ENCODE results near the gene MTRFR.
"Not testable (repeated sequence)": the region's sequence is repeated elsewhere in the genome, so short reads cannot be mapped to it uniquely, and the experiment has no call there.

MTRFR gene

DNA sequence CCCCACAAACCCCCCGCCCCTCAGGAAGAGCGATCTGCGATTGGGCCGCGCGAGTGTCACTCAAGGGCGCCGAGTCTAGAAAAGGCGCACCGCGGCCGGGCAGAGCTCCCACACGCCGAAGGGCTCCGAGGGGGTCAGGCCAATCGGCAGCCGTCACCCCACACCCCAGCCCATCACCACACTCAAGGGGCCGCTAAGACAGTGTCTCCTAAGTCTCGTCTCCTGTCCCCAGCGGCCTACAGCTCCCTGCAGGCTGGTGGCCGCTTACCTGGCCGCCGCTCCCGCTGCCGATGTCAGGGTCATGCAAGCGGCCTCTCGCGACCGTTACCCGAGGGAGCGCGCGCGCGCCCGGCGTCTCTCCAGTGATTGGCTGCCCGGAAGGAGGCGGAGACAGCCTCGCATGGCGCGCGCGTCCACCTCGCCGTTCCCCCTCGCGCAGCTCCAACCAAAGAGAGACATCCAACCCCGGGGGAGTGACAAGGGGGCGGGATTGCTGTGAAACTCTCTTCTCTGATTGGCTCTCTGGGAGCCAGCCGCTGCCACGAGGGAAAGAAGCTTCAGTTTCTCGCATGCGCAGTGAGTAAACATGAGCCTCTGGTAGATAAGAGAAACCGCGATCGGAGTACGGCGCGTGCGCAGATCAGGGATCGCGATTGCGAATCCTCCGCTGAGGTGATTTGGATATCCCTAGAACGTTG lies at the start of gene MTRFR, which contains the start of gene MPHOSPH9:
MTRFR (plus strand) TSS at position 630 of the 698 bp plus-strand sequence. CDS start 20,239 bp downstream, outside the sequence.
MPHOSPH9 (minus strand) TSS at position 335 of the 698 bp plus-strand sequence. CDS start 2,777 bp downstream, outside the sequence.
- peak; percentile 96 to 99 (median 97) for DNase-seq (ENCODE audit: low read depth in 3 of 3)

DNA sequence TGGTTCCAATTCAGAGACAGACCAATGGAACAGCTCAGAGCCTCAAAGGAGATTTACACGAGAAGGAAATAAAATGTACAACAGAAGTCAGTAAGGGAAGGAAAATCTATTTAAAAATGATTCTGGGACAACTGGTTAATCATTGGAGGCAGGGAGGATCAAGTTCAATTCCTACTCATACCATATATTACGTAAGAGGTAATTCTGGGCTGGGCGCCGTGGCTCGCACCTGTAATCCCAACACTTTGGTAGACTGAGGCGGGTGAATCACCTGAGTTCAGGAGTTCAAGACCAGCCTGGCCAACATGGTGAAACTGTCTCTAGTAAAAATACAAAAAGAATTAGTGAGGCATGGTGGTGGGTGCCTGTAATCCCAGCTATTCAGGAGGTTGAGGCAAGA lies 45.6 kb upstream of the MTRFR start:
- DNase-seq (ENCODE audit: low read depth in 3 of 3) = no peak

DNA sequence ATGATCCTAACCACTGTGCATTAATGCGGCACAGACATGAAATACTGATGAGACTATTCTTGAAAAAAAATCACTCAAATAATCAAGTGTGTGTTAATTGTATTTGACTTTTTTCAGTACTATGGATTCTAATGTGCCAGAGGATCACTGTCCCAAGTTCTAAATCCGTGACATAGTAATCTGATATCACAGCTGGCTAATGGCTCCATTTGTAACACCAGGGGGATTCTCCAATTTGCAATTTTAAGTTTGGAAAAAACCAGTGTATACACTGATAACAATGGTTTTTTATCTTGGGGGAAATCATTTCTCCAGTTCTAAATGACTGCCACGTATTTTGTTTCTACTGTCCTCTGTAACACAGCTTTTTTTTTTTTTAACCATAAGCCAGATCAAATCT lies 33.3 kb upstream of the MTRFR start:
- DNase-seq (ENCODE audit: low read depth in 3 of 3) = no peak

DNA sequence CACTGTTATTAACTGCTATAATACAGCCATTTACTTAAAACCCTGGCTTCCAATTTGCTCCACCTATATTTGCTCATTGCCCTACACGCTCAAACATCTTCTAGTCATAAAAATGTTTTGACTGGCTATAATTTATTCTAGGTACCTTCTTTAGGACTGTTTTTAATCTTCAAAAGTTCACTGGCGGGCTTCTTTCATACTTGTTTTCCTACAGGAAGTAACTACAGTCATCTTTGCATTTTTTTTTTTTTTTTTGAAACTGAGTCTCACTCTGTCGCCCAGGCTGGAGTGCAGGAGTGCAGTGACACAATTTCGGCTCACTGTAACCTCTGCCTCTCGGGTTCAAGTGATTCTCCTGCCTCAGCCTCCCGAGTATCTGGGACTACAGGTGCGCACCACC lies 32.8 kb upstream of the MTRFR start:
- no peak for DNase-seq (ENCODE audit: low read depth in 3 of 3)

DNA sequence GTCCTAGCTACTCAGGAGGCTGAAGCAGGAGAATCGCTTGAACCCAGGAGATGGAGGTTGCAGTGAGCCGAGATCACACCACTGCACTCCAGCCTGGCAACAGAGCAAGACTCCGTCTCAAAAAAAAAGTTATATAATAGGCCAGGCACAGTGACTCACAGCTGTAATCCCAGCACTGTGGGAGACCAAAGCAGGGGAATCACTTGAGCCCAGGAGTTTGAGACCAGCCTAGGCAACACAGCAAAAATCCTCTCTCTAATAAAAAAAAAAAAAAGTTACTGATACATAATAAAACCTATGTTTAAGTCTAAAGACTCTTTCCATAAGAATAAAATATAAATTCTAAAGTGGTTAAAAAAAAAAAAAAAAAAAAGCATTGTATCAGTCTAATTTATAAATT lies 26.4 kb upstream of the MTRFR start:
- DNase-seq (ENCODE audit: low read depth in 3 of 3) = not testable (repeated sequence)

DNA sequence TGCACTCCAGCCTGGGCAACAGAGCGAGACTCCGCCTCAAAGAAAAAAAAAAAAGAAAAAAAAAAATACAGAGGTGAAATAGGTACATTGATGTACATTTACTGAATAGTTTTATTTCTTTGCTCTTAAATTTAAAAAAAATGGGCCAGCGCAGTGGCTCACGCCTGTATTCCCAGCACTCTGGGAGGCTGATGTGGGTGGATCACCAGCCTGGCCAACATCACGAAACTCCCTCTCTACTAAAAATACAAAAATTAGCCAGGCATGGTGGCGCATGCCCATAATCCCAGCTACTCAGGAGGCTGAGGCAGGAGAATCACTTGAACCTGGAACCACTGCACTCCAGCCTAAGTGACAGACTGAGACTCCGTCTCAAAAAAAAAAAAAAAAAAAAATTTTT lies 25.4 kb upstream of the MTRFR start:
- DNase-seq (ENCODE audit: low read depth in 3 of 3) = not testable (repeated sequence)

DNA sequence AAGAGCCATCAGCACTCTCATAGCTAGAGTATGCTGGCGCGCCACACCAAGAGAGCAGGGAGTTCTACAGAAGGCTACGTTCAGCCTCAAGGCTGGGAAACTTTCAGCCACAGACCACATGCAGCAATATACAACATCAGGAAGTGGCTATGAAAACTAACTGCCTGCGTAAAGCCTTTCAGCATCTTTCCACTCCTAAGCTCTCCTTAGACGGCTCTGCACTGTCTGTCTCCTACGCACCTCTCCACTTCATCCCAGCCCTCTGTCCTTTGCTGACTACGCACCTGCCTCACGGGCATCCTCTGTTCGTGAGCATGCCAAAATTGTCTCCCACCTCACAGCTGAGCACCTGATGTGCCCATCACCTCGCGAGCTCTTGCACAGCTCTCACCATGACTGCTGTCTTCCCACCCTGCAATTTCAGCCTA lies 10.0 kb upstream of the MTRFR start:
- peak in 2 of 3 donors; percentile 43 to 52 for DNase-seq (ENCODE audit: low read depth in 3 of 3)

DNA sequence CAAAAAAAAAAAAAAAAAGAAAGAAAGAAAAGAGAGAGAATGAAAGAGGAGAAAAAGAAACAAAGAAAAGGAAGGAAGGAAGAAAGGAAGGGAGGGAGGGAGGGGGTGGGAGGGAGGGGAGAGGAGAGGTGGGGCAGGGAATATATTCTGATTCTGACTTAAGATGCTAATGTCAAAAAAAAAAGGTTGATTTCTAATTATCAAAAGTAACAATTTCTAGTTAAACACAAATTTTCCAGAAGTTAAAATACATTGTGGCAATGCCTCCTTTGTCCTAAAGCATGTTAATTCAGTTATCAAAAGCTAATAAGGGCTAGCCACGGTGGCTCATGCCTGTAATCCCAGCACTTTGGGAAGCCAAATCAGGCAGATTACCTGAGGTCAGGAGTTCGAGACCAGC lies 7.8 kb upstream of the MTRFR start:
- no peak for DNase-seq (ENCODE audit: low read depth in 3 of 3)

DNA sequence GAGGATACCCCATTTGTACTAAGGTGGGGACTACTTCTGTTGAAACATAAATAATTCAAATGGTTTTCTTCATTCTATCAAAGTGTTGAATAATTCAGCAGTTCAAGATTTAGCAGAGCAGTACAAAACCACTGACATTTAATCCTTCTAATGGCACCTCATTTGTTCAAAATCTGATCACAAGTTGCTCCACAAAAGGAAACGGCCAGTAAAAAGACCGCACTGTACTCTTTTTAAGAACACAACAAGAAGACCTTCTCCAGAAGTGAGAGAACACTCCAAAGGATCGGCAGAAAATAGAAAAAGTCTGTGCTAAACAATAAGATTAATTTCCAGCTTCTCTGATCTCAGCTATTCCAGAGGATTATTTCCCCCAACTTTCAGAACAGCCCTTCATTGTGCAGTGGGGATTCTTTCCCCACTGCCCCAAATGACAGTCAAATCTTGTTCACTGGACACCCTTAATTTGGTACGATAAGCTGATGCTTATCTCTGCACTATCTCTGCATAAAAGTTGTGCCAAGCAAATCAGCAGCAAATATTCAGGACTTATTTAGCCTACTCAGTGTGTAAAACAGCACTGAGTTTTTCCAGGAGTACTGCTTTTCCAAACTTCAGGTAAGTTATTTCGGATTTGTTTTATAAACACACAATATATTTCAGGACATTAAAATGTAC lies 5.5 kb upstream of the MTRFR start:
- no peak for DNase-seq (ENCODE audit: low read depth in 3 of 3)

DNA sequence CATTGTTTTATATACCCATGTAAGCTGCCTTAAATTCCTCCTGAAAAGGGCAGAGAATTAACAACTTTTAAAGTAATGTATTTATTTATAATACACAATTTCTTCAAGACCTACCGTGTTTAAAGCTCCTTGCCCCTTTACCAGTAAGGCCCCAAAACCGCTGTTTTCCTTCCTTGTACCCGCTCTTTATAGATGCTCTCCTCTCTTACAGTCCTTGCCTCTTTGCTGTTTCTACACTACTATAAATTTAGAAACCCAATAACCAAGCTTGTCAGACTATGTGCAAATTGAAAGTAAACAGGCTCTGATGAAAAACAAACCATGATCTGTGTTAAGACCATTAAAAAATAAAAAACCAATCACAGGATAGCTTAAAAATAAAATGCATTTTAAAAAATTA lies 4.2 kb upstream of the MTRFR start:
- no peak for DNase-seq (ENCODE audit: low read depth in 3 of 3)

DNA sequence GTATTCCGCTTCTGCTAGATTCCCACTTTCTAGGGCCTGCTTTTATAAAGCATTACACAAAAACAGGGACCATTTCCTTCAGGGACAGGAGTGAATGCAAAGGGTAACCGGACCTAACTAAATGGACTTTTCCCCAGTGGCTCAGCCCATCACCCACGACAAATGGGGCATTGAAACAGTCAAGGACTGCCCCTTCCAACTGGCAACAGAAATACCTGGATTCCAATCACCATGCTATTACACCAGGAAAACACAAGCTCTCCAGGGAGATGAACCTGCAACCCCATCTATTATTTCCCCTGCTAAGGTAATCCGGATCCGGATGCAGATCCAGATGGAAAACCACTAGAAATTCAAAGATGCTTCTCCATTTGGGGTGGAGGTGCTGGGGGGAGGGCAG lies 1.3 kb upstream of the MTRFR start:
- DNase-seq (ENCODE audit: low read depth in 3 of 3) = no peak

DNA sequence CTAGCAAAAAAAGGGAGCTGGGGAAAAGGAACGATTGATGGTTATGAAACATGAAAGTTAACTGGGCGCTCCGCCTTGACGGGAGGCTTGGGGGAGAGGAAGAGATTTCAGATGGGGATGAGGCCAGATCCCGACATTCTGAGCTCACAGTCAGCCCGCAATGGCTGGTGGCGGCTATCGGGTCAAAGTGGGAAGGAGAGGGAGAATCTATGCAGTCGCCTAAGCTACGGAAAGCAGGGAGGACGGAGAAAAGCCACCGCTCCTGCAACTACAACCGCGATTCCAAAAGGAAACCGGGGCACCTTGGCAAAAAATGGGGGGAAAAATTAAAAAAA lies 797 bp upstream of the MTRFR start:
- DNase-seq (ENCODE audit: low read depth in 3 of 3) = no peak

DNA sequence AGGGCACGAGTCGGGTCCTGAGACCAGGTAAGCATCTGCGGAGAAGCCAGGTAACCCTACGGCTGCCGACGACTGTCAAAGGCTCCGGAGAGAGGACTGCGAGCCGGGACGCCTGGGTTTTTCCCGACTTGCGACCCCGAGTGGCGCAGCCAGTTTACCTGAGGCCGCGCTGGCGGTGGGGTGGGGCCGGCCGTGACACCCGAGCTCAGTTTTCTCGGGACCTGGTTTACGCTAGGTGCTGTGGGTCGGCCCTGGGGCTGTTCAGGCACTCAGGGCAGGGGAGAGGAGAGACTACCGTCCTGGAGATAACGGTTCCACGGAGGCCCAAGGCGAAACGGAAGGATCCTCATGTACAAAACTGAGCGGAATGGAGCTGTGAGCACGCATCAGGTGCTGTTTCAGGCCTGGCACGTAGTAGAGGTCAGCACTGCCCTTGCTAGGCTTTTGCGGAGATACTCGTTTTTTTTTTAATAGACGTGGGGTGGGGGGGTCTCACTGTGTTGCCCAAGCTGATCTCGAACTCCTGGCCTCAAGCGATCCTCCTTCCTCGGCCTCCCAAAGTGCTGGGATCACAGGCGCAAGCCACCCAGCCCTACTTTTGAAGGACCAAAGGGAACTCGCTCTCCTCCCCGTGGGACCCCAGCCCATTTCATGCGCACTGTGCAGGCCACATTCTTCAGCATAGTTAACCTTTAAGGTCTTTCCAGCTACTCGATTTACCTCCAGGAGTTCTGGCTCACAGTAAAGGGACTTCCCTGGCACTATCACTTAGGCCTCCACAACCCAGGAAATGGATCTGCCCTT lies 471 bp downstream of the MTRFR start:
- no peak for DNase-seq (ENCODE audit: low read depth in 3 of 3)

DNA sequence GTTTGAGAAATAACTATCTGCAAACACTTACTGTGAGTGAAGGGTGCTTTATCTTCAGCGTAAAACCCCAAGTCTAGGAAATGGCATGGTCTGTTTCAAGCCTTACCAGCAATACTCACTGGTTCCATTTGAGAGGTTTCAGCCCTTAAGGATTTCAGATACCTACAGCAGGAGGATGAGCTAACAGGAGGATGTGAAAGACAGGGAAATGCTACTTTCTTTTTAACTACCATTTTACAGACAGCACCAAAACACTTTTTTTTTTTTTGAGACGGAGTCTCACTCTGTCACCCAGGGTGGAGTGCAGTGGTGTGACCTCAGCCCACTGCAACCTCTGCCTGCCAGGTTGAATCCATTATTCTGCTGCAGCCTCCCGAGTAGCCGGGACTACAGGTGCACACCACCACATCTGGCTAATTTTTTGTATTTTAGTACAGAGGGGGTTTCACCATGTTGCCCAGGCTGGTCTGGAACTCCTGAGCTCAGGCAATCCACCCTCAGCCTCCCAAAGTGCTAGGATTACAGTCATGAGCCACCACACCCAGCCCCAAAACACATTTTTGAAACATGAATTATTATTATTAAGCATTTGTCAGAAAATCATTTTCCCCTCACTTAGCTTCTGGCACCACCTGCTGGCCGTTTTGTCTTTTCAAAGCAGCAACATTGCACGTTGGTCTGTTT lies 4.6 kb downstream of the MTRFR start:
- DNase-seq (ENCODE audit: low read depth in 3 of 3) = peak; percentile 41 to 64 (median 45)

DNA sequence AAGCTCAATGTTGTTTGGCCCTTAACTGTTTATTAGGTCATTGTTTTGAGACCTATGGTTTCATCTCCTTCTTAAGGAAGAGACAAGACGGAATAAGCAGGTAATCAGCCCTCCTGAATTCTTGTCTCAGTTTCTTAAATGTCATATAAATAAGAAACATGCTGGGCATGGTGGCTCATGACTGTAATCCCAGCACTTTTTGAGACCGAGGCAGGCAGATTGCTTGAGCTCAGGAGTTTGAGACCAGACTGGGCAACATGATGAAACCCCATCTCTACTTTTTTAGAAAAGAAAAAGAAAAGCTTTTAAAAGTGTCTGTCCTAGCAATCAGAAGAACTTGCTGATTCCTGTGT lies 5.1 kb downstream of the MTRFR start:
- no peak for DNase-seq (ENCODE audit: low read depth in 3 of 3)

DNA sequence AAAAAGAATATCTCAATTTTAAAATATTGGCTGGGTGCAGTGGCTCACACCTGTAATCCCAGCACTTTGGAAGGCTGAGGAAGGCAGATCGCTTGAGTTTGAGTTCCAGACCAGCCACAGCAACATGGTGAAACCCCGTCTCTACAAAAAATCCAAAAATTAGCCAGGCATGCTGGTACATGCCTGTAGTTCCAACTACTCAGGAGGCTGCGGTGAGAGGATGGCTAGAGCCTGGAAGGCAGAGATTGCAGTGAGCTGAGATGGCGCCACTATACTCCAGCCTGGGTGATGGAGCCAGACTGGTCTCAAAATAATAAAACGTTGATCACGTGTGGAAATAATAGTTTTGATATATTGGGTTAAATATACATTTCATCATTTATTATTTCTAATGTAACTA lies 5.7 kb downstream of the MTRFR start:
- no peak for DNase-seq (ENCODE audit: low read depth in 3 of 3)

DNA sequence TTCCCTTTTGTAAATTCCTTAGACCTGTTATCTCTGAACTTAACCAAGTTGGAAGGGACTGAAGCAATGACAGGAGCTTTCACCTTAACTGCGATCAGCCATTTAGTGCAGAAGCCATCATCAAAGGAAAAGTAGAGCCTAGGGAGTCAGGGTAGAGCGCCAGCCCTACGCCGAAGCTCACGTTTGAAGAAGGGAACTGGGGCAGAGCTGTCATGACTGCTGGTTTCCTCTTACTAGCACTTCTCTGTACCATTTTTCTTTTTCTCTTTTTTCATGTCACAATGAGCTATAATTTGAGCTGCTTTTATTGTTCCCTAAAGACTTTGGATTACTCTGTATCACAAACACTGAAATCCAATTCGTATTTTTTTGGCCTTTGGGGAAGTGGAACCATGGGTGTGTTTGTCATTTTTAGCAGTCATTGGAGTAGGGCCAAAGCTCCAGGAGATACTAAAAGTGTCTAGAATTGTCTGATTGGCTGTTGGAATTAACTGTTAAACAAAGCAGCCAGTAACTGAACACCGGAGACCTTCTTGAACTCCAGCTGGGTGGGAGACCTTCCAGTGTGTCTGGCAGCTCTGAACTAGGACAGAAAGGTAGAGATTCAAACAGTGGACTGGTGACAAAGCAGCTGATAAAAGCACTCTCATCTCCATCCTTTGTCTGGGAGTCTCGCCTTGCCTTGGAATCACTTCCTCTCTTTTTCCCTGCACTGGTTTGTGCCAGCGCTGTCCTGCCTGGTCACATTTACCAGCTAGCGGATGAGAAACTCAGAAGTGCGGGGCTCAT lies 9.1 kb downstream of the MTRFR start:
- DNase-seq (ENCODE audit: low read depth in 3 of 3) = no peak

DNA sequence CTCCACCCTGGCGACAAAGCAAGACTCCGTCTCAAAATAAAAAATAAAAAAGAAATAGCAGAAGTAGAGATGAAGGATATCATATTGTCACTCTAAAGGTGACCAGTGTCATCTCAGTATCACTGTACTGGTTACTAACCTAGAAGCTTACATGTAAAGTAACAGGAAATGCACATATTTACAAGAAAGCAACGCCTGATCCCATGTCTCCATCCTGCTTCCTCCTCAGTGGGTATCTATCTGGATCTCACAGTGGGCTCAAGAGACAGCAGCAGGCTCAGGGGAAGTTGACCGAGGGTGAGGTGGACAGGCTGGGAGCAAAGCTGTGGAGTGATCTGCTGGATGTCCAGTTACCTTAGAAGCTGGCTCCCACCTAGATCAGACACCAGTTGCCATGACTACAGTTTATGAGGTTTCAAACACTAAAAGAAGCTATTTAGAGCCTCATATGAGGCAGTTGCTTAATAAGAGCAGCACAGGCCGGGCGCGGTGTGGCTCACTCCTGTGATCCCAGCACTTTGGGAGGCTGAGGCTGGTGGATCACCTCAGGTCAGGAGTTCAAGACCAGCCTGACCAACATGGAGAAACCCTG lies 10.5 kb downstream of the MTRFR start:
- no peak for DNase-seq (ENCODE audit: low read depth in 3 of 3)

DNA sequence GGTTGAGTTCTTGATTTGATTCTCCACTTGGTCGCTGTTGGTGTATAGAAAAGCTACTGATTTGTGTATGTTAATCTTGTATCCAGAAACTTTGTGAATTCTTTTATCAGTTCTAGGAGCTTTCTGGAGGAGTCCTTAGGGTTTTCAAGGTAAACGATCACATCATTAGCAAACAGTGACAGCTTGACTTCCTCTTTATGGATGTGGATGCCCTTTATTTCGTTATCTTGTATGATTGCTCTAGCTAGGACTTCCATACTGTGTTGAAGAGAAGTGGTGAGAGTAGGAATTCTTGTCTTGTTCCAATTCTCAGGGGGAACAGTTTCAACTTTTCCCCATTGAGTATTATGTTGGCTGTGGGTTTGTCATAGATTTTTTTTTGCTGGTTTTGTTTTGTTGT lies 12.4 kb downstream of the MTRFR start:
- no peak for DNase-seq (ENCODE audit: low read depth in 3 of 3)

DNA sequence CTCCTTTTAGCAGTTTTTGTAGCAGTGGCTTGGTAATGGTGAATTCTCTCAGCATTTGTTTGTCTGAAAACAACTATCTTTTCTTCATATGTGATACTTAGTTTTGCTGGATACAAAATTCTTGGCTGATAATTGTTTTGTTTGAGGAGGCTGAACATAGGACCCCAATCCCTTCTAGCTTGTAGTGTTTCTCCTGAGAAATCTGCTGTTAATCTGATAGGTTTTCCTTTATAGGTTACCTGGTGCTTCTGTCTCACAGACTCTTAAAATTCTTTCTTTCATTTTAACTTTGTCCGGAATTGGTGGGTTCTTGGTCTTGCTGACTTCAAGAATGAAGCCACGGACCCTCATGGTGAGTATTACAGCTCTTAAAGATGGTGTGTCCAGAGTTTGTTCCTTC lies 14.9 kb downstream of the MTRFR start:
- not testable (repeated sequence) for DNase-seq (ENCODE audit: low read depth in 3 of 3)

All from stimulated activated CD4-positive, alpha-beta T cell treated with anti-CD3 and anti-CD28 coated beads, TNF-alpha, amount 100 ng/mL, for 48 hours (primary cell).